ENCODE results near the gene TRPV3.

GRCh38 chr17:3526491-3526890 is 31.1 kb downstream of the TRPV3 start:
- TF ChIP-seq CTCF (conservative IDR thresholded peaks at IDR 0.05; ENCODE audit: low read depth, low read length) (no peak), EZH2phosphoT487 (IDR thresholded peaks at IDR 0.05; ENCODE audit: borderline replicate concordance, low read length) (no peak), EZH2 (IDR thresholded peaks at IDR 0.05; ENCODE audit: low read length, unreplicated experiment) (no peak)
